ENCODE results near the gene ZBTB7C.

The ZBTB7C gene

DNA sequence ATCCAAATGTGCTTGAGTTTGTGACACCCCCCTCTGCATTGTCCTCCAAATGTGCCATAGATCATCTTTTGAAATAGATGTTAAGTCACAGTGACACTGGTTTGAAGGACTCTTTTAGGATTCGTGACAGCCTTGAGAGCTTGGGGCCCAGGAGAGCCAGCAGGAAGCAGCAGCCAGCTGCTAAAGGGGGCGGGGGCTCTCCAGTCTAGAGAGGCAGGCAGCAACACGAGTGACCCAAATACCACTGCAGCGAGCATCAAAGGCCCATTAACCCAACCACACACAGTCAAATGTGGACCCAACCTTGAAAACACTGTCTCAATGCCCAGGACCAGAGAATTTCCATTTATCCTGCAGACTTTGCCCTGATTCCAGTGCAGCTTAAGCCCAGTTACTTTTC lies 75.6 kb downstream of the ZBTB7C start:
- H3F3A ChIP-seq (ENCODE audit: insufficient read depth): no peaks in the 10 kb centered on the region
- no peaks in the 10 kb centered on the region for H4K20me1 ChIP-seq (ENCODE audit: low read depth, low read length)
- no peaks in the 10 kb centered on the region for H3K9me2 ChIP-seq (replicated peaks; ENCODE audit: insufficient read depth, low read length)
- H3K27ac ChIP-seq (ENCODE audit: low read depth, low read length): no peak overlapping the region
- H3K36me3 ChIP-seq (ENCODE audit: low read length): no peaks in the 10 kb centered on the region
- H2AFZ ChIP-seq (ENCODE audit: low read depth, low read length, severe bottlenecking): no peak overlapping the region
- TF ChIP-seq, protein P1, sequence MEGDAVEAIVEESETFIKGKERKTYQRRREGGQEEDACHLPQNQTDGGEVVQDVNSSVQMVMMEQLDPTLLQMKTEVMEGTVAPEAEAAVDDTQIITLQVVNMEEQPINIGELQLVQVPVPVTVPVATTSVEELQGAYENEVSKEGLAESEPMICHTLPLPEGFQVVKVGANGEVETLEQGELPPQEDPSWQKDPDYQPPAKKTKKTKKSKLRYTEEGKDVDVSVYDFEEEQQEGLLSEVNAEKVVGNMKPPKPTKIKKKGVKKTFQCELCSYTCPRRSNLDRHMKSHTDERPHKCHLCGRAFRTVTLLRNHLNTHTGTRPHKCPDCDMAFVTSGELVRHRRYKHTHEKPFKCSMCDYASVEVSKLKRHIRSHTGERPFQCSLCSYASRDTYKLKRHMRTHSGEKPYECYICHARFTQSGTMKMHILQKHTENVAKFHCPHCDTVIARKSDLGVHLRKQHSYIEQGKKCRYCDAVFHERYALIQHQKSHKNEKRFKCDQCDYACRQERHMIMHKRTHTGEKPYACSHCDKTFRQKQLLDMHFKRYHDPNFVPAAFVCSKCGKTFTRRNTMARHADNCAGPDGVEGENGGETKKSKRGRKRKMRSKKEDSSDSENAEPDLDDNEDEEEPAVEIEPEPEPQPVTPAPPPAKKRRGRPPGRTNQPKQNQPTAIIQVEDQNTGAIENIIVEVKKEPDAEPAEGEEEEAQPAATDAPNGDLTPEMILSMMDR (IDR thresholded peaks at IDR 0.05; ENCODE audit: insufficient read depth, low read length, poor library complexity, severe bottlenecking): no peak
- TF ChIP-seq EZH2phosphoT487 (conservative IDR thresholded peaks at IDR 0.05; ENCODE audit: low read length): no peak
- H3K4me3 ChIP-seq (ENCODE audit: insufficient read depth, low read length, poor library complexity, severe bottlenecking): no peak overlapping the region
- no peaks in the 10 kb centered on the region for H3K27me3 ChIP-seq (ENCODE audit: low read length)
- no peak overlapping the region for H3K4me2 ChIP-seq (ENCODE audit: low read depth, low read length, poor library complexity, severe bottlenecking)
- no peaks in the 10 kb centered on the region for H3K79me2 ChIP-seq (ENCODE audit: insufficient read depth, low read length)
- no peaks in the 10 kb centered on the region for H3K9me3 ChIP-seq (ENCODE audit: insufficient read depth, low read length)
- H3K9ac ChIP-seq (ENCODE audit: low read length): no peak overlapping the region

DNA sequence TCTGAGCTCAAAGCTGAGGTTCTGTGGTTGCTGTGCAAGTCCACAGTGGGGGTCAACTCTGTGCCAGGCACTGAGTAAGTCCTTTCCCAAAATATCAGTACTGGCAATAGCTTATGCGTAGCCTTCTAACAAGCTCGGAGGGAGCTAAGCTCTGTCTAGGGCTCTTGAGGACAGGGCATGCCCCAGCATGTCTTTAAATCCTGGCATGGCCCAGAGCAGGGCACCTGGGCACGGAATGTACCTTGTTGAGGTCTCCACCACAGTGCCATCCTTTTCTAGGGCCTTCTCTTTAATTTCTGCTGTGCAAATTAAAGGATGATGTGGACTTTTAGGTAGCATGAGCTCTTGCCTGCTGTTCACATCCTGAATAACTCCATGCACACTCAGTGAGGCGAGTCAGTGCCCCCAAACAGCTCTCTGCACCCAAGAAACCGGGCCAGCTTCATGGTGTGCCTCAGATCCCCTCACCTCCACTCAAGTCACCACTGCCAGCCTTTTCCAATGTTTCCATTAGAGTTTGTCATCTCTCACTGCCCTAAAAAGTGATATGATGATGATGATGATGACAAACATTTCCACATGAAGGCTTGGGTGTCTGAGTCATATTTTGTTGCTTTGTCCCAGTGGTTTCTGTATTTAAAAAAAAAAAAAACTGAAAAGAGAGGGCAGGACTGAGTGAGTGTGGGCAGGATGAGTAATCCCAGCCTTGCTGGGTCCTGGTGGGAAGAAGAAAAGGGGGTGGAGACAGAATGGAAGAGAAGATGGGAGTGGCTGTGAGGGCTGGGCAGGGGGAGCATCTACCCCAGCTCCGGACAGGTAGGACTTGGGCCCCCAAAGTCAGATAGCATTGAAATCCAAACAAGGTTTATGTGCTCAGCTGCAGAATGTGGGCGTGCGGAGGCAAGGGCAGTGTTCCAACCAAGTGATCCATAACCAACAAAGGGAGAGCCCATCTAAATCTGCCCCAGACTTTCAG lies 78.9 kb downstream of the ZBTB7C start:
- Histone ChIP-seq H3K9me2 (replicated peaks; ENCODE audit: insufficient read depth, low read length) (no peaks in the 10 kb centered on the region), H3K4me2 (ENCODE audit: low read depth, low read length, poor library complexity, severe bottlenecking) (no peak overlapping the region), H3K4me3 (ENCODE audit: insufficient read depth, low read length, poor library complexity, severe bottlenecking) (no peak overlapping the region), H4K20me1 (ENCODE audit: low read depth, low read length) (no peaks in the 10 kb centered on the region), H3K9me3 (ENCODE audit: insufficient read depth, low read length) (no peaks in the 10 kb centered on the region), H3K79me2 (ENCODE audit: insufficient read depth, low read length) (no peaks in the 10 kb centered on the region), H3K36me3 (ENCODE audit: low read length) (no peaks in the 10 kb centered on the region), H3K27ac (ENCODE audit: low read depth, low read length) (no peak overlapping the region), H2AFZ (ENCODE audit: low read depth, low read length, severe bottlenecking) (no peak overlapping the region), H3K27me3 (ENCODE audit: low read length) (no peaks in the 10 kb centered on the region), H3F3A (ENCODE audit: insufficient read depth) (no peaks in the 10 kb centered on the region), H3K9ac (ENCODE audit: low read length) (no peak overlapping the region)
- TF ChIP-seq EZH2phosphoT487 (conservative IDR thresholded peaks at IDR 0.05; ENCODE audit: low read length): no peak
- TF ChIP-seq, protein P1 (IDR thresholded peaks at IDR 0.05; ENCODE audit: insufficient read depth, low read length, poor library complexity, severe bottlenecking): no peak

DNA sequence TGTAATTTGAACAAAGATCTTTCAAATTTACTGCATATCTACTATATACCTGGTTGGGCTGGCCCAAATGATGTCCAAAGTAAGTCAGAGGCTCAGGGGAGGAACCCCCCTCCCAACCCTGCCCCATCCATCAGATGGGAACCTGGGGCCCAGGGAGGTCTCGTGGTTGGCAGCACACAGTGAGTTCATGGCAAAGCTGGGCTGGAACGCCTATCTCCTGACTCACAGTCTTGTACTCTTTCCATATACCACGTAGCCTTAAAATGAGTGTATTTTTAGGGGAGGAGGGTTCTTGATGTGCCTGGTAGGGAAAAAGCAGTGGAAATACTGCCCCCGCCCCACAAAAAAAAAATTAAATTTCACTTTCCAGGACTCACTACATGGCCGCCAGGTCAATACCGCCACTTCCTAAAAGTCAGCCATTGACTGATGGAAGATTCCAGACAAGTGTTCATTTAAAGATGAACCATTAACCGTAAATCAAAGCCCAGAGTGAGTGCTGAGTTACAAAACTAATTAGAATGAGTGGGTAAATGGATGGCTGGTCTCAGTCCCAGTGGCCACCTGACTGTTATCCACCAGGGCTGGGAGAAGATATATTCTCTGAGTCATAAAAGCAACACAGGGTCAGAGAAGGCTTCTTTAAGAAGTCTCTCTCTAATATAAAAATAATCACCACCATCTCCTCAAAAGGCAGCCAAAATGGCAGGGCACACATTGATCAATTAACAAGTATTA lies 80.5 kb downstream of the ZBTB7C start:
- Histone ChIP-seq H2AFZ (ENCODE audit: low read depth, low read length, severe bottlenecking) (no peak overlapping the region), H3K4me2 (ENCODE audit: low read depth, low read length, poor library complexity, severe bottlenecking) (no peak overlapping the region), H3K9me2 (replicated peaks; ENCODE audit: insufficient read depth, low read length) (no peaks in the 10 kb centered on the region), H3K9ac (ENCODE audit: low read length) (no peak overlapping the region), H4K20me1 (ENCODE audit: low read depth, low read length) (no peaks in the 10 kb centered on the region), H3K9me3 (ENCODE audit: insufficient read depth, low read length) (no peaks in the 10 kb centered on the region), H3K27me3 (ENCODE audit: low read length) (no peaks in the 10 kb centered on the region), H3K36me3 (ENCODE audit: low read length) (no peaks in the 10 kb centered on the region), H3K27ac (ENCODE audit: low read depth, low read length) (no peak overlapping the region), H3K4me3 (ENCODE audit: insufficient read depth, low read length, poor library complexity, severe bottlenecking) (no peak overlapping the region), H3K79me2 (ENCODE audit: insufficient read depth, low read length) (no peaks in the 10 kb centered on the region), H3F3A (ENCODE audit: insufficient read depth) (no peaks in the 10 kb centered on the region)
- TF ChIP-seq, protein P1 (IDR thresholded peaks at IDR 0.05; ENCODE audit: insufficient read depth, low read length, poor library complexity, severe bottlenecking): no peak
- TF ChIP-seq EZH2phosphoT487 (conservative IDR thresholded peaks at IDR 0.05; ENCODE audit: low read length): no peak

Measured in SU-DHL-6 (cell line).